GM23338 (cell line): ENCODE measurements around the gene ZBTB8A. TPM values are rescaled to one million over a fixed set of nuclear protein-coding genes. Genes with fewer than 3 reads are reported as not detected.

Source experiments
- ATAC-seq: fragments of 200-7000 bp; cut with Tn5 transposase; 3 replicates; pipeline ENCODE4 v1.9.1; 2020
- DNase-seq: peaks from one replicate; pipeline ENCODE4 v3.0.0-alpha.2; 2015; ENCODE audit warnings: low spot score
- H2AFZ ChIP-seq: fragments of 200-600 bp; sonication (generic); 2 replicates; pipeline ENCODE4 v1.8.0; 2016; ENCODE audit warnings: antibody characterized with exemption, mild to moderate bottlenecking, moderate library complexity
- H3F3A ChIP-seq: fragments of 200-600 bp; sonication (generic); replicated peaks from 2 replicates; pipeline ENCODE4 v1.8.0; 2017; ENCODE audit warnings: antibody characterized with exemption, mixed run types, low read depth
- H3K27ac ChIP-seq: fragments of 200-600 bp; sonication (generic); 2 replicates; pipeline ENCODE4 v1.6.1; 2016; ENCODE audit warnings: low read depth
- H3K27me3 ChIP-seq: fragments of 200-600 bp; sonication (generic); 2 replicates; pipeline ENCODE4 v1.8.0; 2016; ENCODE audit warnings: mild to moderate bottlenecking, mixed run types, moderate library complexity; ENCODE audit not compliant: insufficient read depth
- H3K36me3 ChIP-seq: fragments of 200-600 bp; sonication (generic); 2 replicates; pipeline ENCODE4 v1.8.0; 2016; ENCODE audit warnings: mild to moderate bottlenecking; ENCODE audit not compliant: insufficient read depth
- H3K4me1 ChIP-seq: fragments of 200-600 bp; sonication (generic); 2 replicates; pipeline ENCODE4 v1.8.0; 2016; ENCODE audit warnings: mild to moderate bottlenecking, moderate library complexity; ENCODE audit not compliant: insufficient read depth
- H3K4me2 ChIP-seq: fragments of 200-600 bp; sonication (generic); 2 replicates; pipeline ENCODE4 v1.7.1; 2017; ENCODE audit warnings: mixed run types
- H3K4me3 ChIP-seq: fragments of 200-600 bp; sonication (generic); 2 replicates; pipeline ENCODE4 v1.6.1; 2016; ENCODE audit warnings: mixed run types
- H3K79me2 ChIP-seq: fragments of 200-600 bp; sonication (generic); replicated peaks from 2 replicates; pipeline ENCODE4 v1.8.0; 2017; ENCODE audit warnings: mild to moderate bottlenecking; ENCODE audit not compliant: insufficient read depth
- H3K9me2 ChIP-seq: fragments of 200-600 bp; sonication (generic); 2 replicates; pipeline ENCODE4 v1.8.0; 2017; ENCODE audit not compliant: insufficient read depth
- H4K20me1 ChIP-seq: fragments of 200-600 bp; sonication (generic); replicated peaks from 2 replicates; pipeline ENCODE4 v1.8.0; 2017; ENCODE audit warnings: mild to moderate bottlenecking; ENCODE audit not compliant: insufficient read depth
- H3K27ac Mint-ChIP-seq: 2 replicates; pipeline ENCODE4 v1.8.0; 2020; ENCODE audit warnings: inconsistent platforms, mild to moderate bottlenecking, moderate library complexity, mixed read lengths
- H3K27me3 Mint-ChIP-seq: 3 replicates; pipeline ENCODE4 v1.8.0; 2022; ENCODE audit warnings: low read depth, mild to moderate bottlenecking, moderate library complexity, mixed read lengths, inconsistent platforms; ENCODE audit not compliant: insufficient read depth, poor library complexity
- H3K36me3 Mint-ChIP-seq: 3 replicates; pipeline ENCODE4 v1.8.0; 2021; ENCODE audit warnings: low read depth, mild to moderate bottlenecking, inconsistent platforms, moderate library complexity, mixed read lengths
- H3K4me1 Mint-ChIP-seq: 3 replicates; pipeline ENCODE4 v1.8.0; 2020; ENCODE audit warnings: mild to moderate bottlenecking, inconsistent platforms, mixed read lengths
- H3K4me3 Mint-ChIP-seq: 3 replicates; pipeline ENCODE4 v1.8.0; 2021; ENCODE audit warnings: moderate library complexity, mild to moderate bottlenecking, inconsistent platforms, mixed read lengths
- H3K9me3 Mint-ChIP-seq: 3 replicates; pipeline ENCODE4 v1.8.0; 2020; ENCODE audit warnings: moderate library complexity, mild to moderate bottlenecking, inconsistent platforms, mixed read lengths
- CREB1 ChIP-seq: fragments of 250-450 bp; sonication (Bioruptor Pico); IDR thresholded peaks from 2 replicates; pipeline ENCODE4 v1.5.0; 2020; ENCODE audit warnings: low read depth, mild to moderate bottlenecking, moderate library complexity
- EZH2 ChIP-seq: fragments of 200-600 bp; sonication (generic); IDR thresholded peaks from one replicate; pipeline ENCODE4 v1.8.0; 2017; ENCODE audit warnings: antibody characterized with exemption, mild to moderate bottlenecking, low read depth; ENCODE audit not compliant: unreplicated experiment
- EZH2phosphoT487 ChIP-seq: fragments of 200-600 bp; sonication (generic); IDR thresholded peaks from one replicate; pipeline ENCODE4 v1.8.1; 2018; ENCODE audit warnings: antibody characterized with exemption; ENCODE audit not compliant: unreplicated experiment
- JUNB ChIP-seq: IDR thresholded peaks from one replicate; pipeline ENCODE4 v1.6.1; 2016; ENCODE audit warnings: antibody characterized with exemption; ENCODE audit not compliant: unreplicated experiment
- NANOG ChIP-seq: IDR thresholded peaks from 2 replicates; pipeline ENCODE4 v1.6.1; 2016; ENCODE audit warnings: antibody characterized with exemption, borderline replicate concordance
- POLR2AphosphoS5 ChIP-seq: IDR thresholded peaks from 2 replicates; pipeline ENCODE4 v1.6.1; 2016; ENCODE audit warnings: antibody characterized with exemption, low read depth
- STAT1 ChIP-seq: IDR thresholded peaks from one replicate; pipeline ENCODE4 v1.6.1; 2016; ENCODE audit warnings: antibody characterized with exemption; ENCODE audit not compliant: unreplicated experiment
- ZNF114 ChIP-seq: fragments of 250-450 bp; sonication (Bioruptor Pico); IDR thresholded peaks from 2 replicates; pipeline ENCODE4 v1.5.0; 2020; ENCODE audit warnings: mild to moderate bottlenecking, moderate library complexity
- ZNF331 ChIP-seq: fragments of 250-450 bp; sonication (Bioruptor Pico); IDR thresholded peaks from 2 replicates; pipeline ENCODE4 v1.5.0; 2020; ENCODE audit warnings: low read depth, mild to moderate bottlenecking, moderate library complexity
- polyA plus RNA-seq: library from polyadenylated mRNA; unstranded; fragments of >200 nt; fragmentation: Nextera tagmentation; extraction: Ambion mirVana; gene quantifications from 2 replicates; pipeline ENCODE4 v1.2.1, GENCODE V29; 2016
- total RNA-seq: library from RNA; depleted of rRNA; stranded (reverse); fragments of >200 nt; shearing (Covaris generic); gene quantifications from 2 replicates; pipeline ENCODE4 v1.2.3, GENCODE V29; 2014
- TF ChIP-seq, protein P1 (sequence below): fragments of 250-450 bp; sonication (Bioruptor Pico); IDR thresholded peaks from 2 replicates; pipeline ENCODE4 v1.5.0; 2020; ENCODE audit warnings: mild to moderate bottlenecking, moderate library complexity
- TF ChIP-seq, protein P2 (sequence below), 2 experiments: fragments of 200-600 bp in 1 of 2; sonication (generic) in 1 of 2; conservative IDR thresholded peaks; 2 replicates each; pipeline versions ENCODE4 v1.5.1 to v1.6.1; 2016 to 2017; ENCODE audit warnings: antibody characterized with exemption in 2 of 2, low read depth in 2 of 2, mild to moderate bottlenecking in 2 of 2, moderate library complexity in 1 of 2
- TF ChIP-seq, protein P3 (sequence below): IDR thresholded peaks from one replicate; pipeline ENCODE4 v1.6.1; 2018; ENCODE audit warnings: antibody characterized with exemption; ENCODE audit not compliant: unreplicated experiment
- TF ChIP-seq, protein P4 (sequence below): IDR thresholded peaks from 2 replicates; pipeline ENCODE4 v1.6.1; 2016; ENCODE audit warnings: antibody characterized with exemption

The ZBTB8A gene
- total and polyA plus RNA-seq, 2 experiments from 2014 or later = 6.1 to 8.4 TPM

DNA sequence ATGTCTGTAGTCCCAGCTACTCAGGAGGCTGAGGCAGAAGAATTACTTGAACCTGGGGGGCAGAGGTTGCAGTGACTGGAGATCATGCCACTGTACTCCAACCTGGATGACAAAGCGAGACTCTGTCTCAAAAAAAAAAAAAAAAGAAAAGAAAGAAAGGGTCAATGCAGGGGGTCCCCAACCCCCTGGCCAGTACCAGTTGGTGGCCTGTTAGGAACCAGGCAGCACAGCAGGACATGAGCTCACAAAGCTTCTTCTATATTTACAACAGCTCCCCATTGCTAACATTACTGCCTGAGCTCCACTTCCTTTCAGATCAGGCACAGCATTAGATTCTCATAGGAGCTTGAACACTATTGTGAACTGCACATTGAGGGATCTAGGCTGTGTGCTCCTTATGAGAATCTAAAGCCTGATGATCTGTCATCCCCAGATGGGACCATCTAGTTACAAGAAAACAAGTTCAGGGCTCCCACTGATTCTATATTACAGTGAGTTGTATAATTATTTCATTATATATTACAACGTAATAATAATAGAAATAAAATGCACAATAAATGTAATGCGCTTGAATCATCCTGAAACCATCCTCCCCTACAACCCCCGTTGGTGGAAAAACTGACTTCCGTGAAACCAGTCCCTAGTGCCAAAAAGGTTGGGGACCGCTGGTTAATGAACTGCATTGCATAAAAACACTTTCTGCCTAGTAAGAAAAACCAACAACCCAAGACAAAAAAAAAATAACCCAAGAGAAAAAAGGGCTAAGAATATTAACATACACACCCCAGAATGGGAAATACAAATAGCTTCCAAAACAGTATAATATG is 108.3 kb downstream of the ZBTB8A start:
- H4K20me1 ChIP-seq = peaks cover 11% of the 10 kb centered on the region; the same call in 1 of the 2 replicates
- DNase-seq (no peak), ATAC-seq (no peak)
- peaks cover 10% of the 10 kb centered on the region for H3K4me1 Mint-ChIP-seq
- no peak overlapping the region for H3K27ac ChIP-seq
- peaks cover 14% of the 10 kb centered on the region; the same call in 1 of the 2 replicates for H3F3A ChIP-seq
- no peaks in the 10 kb centered on the region for H3K27me3 ChIP-seq
- H3K27me3 Mint-ChIP-seq = peaks cover 14% of the 10 kb centered on the region
- no peak overlapping the region for H3K27ac Mint-ChIP-seq
- TF ChIP-seq, protein P1, sequence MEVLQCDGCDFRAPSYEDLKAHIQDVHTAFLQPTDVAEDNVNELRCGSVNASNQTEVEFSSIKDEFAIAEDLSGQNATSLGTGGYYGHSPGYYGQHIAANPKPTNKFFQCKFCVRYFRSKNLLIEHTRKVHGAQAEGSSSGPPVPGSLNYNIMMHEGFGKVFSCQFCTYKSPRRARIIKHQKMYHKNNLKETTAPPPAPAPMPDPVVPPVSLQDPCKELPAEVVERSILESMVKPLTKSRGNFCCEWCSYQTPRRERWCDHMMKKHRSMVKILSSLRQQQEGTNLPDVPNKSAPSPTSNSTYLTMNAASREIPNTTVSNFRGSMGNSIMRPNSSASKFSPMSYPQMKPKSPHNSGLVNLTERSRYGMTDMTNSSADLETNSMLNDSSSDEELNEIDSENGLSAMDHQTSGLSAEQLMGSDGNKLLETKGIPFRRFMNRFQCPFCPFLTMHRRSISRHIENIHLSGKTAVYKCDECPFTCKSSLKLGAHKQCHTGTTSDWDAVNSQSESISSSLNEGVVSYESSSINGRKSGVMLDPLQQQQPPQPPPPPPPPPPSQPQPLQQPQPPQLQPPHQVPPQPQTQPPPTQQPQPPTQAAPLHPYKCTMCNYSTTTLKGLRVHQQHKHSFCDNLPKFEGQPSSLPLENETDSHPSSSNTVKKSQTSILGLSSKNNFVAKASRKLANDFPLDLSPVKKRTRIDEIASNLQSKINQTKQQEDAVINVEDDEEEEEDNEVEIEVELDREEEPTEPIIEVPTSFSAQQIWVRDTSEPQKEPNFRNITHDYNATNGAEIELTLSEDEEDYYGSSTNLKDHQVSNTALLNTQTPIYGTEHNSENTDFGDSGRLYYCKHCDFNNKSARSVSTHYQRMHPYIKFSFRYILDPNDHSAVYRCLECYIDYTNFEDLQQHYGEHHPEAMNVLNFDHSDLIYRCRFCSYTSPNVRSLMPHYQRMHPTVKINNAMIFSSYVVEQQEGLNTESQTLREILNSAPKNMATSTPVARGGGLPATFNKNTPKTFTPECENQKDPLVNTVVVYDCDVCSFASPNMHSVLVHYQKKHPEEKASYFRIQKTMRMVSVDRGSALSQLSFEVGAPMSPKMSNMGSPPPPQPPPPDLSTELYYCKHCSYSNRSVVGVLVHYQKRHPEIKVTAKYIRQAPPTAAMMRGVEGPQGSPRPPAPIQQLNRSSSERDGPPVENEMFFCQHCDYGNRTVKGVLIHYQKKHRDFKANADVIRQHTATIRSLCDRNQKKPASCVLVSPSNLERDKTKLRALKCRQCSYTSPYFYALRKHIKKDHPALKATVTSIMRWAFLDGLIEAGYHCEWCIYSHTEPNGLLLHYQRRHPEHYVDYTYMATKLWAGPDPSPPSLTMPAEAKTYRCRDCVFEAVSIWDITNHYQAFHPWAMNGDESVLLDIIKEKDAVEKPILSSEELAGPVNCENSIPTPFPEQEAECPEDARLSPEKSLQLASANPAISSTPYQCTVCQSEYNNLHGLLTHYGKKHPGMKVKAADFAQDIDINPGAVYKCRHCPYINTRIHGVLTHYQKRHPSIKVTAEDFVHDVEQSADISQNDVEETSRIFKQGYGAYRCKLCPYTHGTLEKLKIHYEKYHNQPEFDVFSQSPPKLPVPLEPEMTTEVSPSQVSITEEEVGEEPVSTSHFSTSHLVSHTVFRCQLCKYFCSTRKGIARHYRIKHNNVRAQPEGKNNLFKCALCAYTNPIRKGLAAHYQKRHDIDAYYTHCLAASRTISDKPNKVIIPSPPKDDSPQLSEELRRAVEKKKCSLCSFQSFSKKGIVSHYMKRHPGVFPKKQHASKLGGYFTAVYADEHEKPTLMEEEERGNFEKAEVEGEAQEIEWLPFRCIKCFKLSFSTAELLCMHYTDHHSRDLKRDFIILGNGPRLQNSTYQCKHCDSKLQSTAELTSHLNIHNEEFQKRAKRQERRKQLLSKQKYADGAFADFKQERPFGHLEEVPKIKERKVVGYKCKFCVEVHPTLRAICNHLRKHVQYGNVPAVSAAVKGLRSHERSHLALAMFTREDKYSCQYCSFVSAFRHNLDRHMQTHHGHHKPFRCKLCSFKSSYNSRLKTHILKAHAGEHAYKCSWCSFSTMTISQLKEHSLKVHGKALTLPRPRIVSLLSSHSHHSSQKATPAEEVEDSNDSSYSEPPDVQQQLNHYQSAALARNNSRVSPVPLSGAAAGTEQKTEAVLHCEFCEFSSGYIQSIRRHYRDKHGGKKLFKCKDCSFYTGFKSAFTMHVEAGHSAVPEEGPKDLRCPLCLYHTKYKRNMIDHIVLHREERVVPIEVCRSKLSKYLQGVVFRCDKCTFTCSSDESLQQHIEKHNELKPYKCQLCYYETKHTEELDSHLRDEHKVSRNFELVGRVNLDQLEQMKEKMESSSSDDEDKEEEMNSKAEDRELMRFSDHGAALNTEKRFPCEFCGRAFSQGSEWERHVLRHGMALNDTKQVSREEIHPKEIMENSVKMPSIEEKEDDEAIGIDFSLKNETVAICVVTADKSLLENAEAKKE = no peak
- TF ChIP-seq, protein P2, sequence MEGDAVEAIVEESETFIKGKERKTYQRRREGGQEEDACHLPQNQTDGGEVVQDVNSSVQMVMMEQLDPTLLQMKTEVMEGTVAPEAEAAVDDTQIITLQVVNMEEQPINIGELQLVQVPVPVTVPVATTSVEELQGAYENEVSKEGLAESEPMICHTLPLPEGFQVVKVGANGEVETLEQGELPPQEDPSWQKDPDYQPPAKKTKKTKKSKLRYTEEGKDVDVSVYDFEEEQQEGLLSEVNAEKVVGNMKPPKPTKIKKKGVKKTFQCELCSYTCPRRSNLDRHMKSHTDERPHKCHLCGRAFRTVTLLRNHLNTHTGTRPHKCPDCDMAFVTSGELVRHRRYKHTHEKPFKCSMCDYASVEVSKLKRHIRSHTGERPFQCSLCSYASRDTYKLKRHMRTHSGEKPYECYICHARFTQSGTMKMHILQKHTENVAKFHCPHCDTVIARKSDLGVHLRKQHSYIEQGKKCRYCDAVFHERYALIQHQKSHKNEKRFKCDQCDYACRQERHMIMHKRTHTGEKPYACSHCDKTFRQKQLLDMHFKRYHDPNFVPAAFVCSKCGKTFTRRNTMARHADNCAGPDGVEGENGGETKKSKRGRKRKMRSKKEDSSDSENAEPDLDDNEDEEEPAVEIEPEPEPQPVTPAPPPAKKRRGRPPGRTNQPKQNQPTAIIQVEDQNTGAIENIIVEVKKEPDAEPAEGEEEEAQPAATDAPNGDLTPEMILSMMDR (conservative IDR thresholded peaks at IDR 0.05; ENCODE audit: low read depth in 2 of 2) = no peak
- TF ChIP-seq, protein P3, sequence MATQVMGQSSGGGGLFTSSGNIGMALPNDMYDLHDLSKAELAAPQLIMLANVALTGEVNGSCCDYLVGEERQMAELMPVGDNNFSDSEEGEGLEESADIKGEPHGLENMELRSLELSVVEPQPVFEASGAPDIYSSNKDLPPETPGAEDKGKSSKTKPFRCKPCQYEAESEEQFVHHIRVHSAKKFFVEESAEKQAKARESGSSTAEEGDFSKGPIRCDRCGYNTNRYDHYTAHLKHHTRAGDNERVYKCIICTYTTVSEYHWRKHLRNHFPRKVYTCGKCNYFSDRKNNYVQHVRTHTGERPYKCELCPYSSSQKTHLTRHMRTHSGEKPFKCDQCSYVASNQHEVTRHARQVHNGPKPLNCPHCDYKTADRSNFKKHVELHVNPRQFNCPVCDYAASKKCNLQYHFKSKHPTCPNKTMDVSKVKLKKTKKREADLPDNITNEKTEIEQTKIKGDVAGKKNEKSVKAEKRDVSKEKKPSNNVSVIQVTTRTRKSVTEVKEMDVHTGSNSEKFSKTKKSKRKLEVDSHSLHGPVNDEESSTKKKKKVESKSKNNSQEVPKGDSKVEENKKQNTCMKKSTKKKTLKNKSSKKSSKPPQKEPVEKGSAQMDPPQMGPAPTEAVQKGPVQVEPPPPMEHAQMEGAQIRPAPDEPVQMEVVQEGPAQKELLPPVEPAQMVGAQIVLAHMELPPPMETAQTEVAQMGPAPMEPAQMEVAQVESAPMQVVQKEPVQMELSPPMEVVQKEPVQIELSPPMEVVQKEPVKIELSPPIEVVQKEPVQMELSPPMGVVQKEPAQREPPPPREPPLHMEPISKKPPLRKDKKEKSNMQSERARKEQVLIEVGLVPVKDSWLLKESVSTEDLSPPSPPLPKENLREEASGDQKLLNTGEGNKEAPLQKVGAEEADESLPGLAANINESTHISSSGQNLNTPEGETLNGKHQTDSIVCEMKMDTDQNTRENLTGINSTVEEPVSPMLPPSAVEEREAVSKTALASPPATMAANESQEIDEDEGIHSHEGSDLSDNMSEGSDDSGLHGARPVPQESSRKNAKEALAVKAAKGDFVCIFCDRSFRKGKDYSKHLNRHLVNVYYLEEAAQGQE = no peak
- TF ChIP-seq STAT1 (no peak), EZH2phosphoT487 (no peak), CREB1 (CRISPR knock-in tag) (no peak), ZNF114 (CRISPR knock-in tag) (no peak), ZNF331 (CRISPR knock-in tag) (no peak), POLR2AphosphoS5 (no peak), JUNB (no peak), EZH2 (no peak), NANOG (no peak)
- TF ChIP-seq, protein P4, sequence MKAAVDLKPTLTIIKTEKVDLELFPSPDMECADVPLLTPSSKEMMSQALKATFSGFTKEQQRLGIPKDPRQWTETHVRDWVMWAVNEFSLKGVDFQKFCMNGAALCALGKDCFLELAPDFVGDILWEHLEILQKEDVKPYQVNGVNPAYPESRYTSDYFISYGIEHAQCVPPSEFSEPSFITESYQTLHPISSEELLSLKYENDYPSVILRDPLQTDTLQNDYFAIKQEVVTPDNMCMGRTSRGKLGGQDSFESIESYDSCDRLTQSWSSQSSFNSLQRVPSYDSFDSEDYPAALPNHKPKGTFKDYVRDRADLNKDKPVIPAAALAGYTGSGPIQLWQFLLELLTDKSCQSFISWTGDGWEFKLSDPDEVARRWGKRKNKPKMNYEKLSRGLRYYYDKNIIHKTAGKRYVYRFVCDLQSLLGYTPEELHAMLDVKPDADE = no peak
- no peak overlapping the region for H3K4me3 Mint-ChIP-seq
- peaks cover 3% of the 10 kb centered on the region; the same call in 2 of the 3 replicates for H3K9me3 Mint-ChIP-seq
- H3K79me2 ChIP-seq = peaks cover 87% of the 10 kb centered on the region
- no peaks in the 10 kb centered on the region for H3K9me2 ChIP-seq
- H3K4me3 ChIP-seq = no peak overlapping the region; the same call in 1 of the 2 replicates
- H3K4me2 ChIP-seq = no peak overlapping the region
- H3K36me3 ChIP-seq = peaks cover 9% of the 10 kb centered on the region
- H3K36me3 Mint-ChIP-seq = peaks cover 50% of the 10 kb centered on the region
- H3K4me1 ChIP-seq = peaks cover 13% of the 10 kb centered on the region
- H2AFZ ChIP-seq = no peak overlapping the region
